ENCODE data around the gene EPO. TPM values are rescaled to one million over a fixed set of nuclear protein-coding genes. Genes with fewer than 3 reads are reported as not detected.

The EPO gene
- total and polyA plus RNA-seq, 2 of the 8 experiments (the other 6 are each of a cell fraction or from before 2014, with no cell fraction given): 0.42 to 0.95 TPM

GRCh38 chr7:100673942-100674410 lies 46.3 kb upstream of the EPO start:
- POLR2A ChIA-PET (ENCODE audit: partially characterized antibody): interaction anchor here (0.8 to 10.3 kb wide), 8 partner anchors 16 to 201 kb away, joined by 3 to 257 read pairs (median 4); partner anchors contain the start of genes GIGYF1, POP7 and SRRT
- Histone ChIP-seq H3K4me3 (ENCODE audit: extremely low read depth in 1 of 4, insufficient read depth in 2 of 4, low read depth in 3 of 4, low read length in 4 of 4) (peak overlapping the region; percentile 72 to 99 (median 82)), H3K27ac (ENCODE audit: low read depth, low read length) (no peak overlapping the region; the same call in 1 of the 2 replicates), H3K27me3 (replicated peaks in 1 of 4; ENCODE audit: control insufficient read depth in 3 of 4, extremely low read depth in 1 of 4, insufficient read depth in 3 of 4, low read length in 3 of 4) (peaks cover 0 to 8% (median 6%) of the 10 kb centered on the region in 4 experiments; a peak in 4 of 7 replicates), H2BK20ac (ENCODE audit: low read length) (no peak overlapping the region), H2BK12ac (ENCODE audit: low read depth, low read length) (no peak overlapping the region), H2AK5ac (ENCODE audit: low read depth, low read length) (no peak overlapping the region), H4K91ac (replicated peaks; ENCODE audit: insufficient read length, low read length) (no peak overlapping the region), H3K9me3 (ENCODE audit: insufficient read depth in 2 of 2, low read depth in 1 of 2, low read length in 1 of 2) (no peaks in the 10 kb centered on the region), H3K4ac (replicated peaks; ENCODE audit: insufficient read length, low read depth, low read length) (no peak overlapping the region), H3K4me2 (ENCODE audit: insufficient read depth in 1 of 2, low read depth in 2 of 2, low read length in 2 of 2) (peak overlapping the region; percentile 58 to 87), H3K18ac (ENCODE audit: extremely low read depth, low read length) (peak overlapping the region; percentile 87), H3K36me3 (ENCODE audit: control insufficient read depth in 2 of 4, insufficient read depth in 4 of 4, low read length in 3 of 4) (peaks cover 0 to 25% (median 14%) of the 10 kb centered on the region in 4 experiments; a peak in 6 of 8 replicates), H3K4me1 (replicated peaks in 1 of 4; ENCODE audit: control insufficient read depth in 3 of 4, insufficient read depth in 4 of 4, low read length in 3 of 4) (peaks cover 0 to 3% (median 0%) of the 10 kb centered on the region in 4 experiments; a peak in 2 of 7 replicates), H2BK15ac (ENCODE audit: low read length) (no peak overlapping the region), H3K23ac (ENCODE audit: insufficient read length) (no peak overlapping the region), H3K9ac (replicated peaks in 1 of 4; ENCODE audit: extremely low read depth in 1 of 4, low read depth in 3 of 4, low read length in 3 of 4) (peak overlapping the region; percentile 29 to 72 (median 46)), H3K79me2 (ENCODE audit: control insufficient read depth in 1 of 2, insufficient read depth in 2 of 2, low read length in 2 of 2) (no peaks in the 10 kb centered on the region), H2AFZ (ENCODE audit: low read length) (no peak overlapping the region), H3K23me2 (ENCODE audit: low read depth, low read length) (peaks cover 11% of the 10 kb centered on the region; the same call in 1 of the 2 replicates), H4K5ac (ENCODE audit: insufficient read length, low read depth, low read length) (peak overlapping the region; percentile 64), H4K20me1 (replicated peaks in 1 of 2; ENCODE audit: control insufficient read depth in 1 of 2, insufficient read depth in 2 of 2, low read length in 2 of 2) (peaks cover 10 to 17% of the 10 kb centered on the region in 2 experiments), H2BK120ac (replicated peaks; ENCODE audit: low read depth, low read length) (no peak overlapping the region), H2BK5ac (ENCODE audit: low read depth, low read length) (no peak overlapping the region), H3K14ac (ENCODE audit: insufficient read length) (no peak overlapping the region), H3K56ac (replicated peaks; ENCODE audit: insufficient read length, low read depth, low read length) (peak overlapping the region; percentile 92), H3K79me1 (ENCODE audit: low read depth, low read length) (peaks cover 3% of the 10 kb centered on the region), H4K8ac (ENCODE audit: extremely low read depth, insufficient read depth, low read length) (0 out of 2 replicates have a peak overlapping the region, but pooled peaks have one; percentile 21)
- peak; percentile 42; the same call in 1 of the 2 replicates for TF ChIP-seq RBBP5 (IDR thresholded peaks at IDR 0.05; ENCODE audit: borderline replicate concordance, low read depth, low read length)
- TF ChIP-seq KDM4A (IDR thresholded peaks at IDR 0.05; ENCODE audit: low read depth, low read length, severe bottlenecking): peak; percentile 63
- TF ChIP-seq, protein P1, sequence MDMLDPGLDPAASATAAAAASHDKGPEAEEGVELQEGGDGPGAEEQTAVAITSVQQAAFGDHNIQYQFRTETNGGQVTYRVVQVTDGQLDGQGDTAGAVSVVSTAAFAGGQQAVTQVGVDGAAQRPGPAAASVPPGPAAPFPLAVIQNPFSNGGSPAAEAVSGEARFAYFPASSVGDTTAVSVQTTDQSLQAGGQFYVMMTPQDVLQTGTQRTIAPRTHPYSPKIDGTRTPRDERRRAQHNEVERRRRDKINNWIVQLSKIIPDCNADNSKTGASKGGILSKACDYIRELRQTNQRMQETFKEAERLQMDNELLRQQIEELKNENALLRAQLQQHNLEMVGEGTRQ (IDR thresholded peaks at IDR 0.05; ENCODE audit: low read length): no peak
- no peak for TF ChIP-seq SP2 (IDR thresholded peaks at IDR 0.05; ENCODE audit: low read length)
- 0 out of 2 replicates have a peak, but pooled peaks have one; percentile 62 for TF ChIP-seq PHF8 (conservative IDR thresholded peaks at IDR 0.05; ENCODE audit: low read depth, low read length)
- peak in 1 of 2 experiments; percentile 5; a peak in 1 of 4 replicates for TF ChIP-seq SIN3A (conservative IDR thresholded peaks at IDR 0.05 in 1 of 2, IDR thresholded peaks at IDR 0.05 in 1 of 2; ENCODE audit: low read depth in 1 of 2, low read length in 2 of 2)
- peak in 1 of 2 experiments; percentile 76 for DNase-seq (ENCODE audit: low read depth in 1 of 2, low spot score in 2 of 2)
- FAIRE-seq: no peak
- WGBS, 2 experiments (ENCODE audit: extremely low coverage in 1 of 2, insufficient coverage in 1 of 2, insufficient read length in 1 of 2, insufficient replicate concordance in 2 of 2, low coverage in 1 of 2, low lambda C conversion rate in 2 of 2, missing lambda C conversion rate in 1 of 2): 2% methylated on average over 8 of the region's 34 CpGs; no CpG with 5 or more reads in 1 of the 2 experiments
- CTCF ChIA-PET (ENCODE audit: partially characterized antibody): interaction anchor here (0.7 to 12.1 kb wide), 6 partner anchors 19 to 121 kb away, joined by 3 to 134 read pairs (median 4); partner anchors contain the start of gene GIGYF1

Data from H1 (cell line).